ENCODE data around the gene KNDC1.

DNA sequence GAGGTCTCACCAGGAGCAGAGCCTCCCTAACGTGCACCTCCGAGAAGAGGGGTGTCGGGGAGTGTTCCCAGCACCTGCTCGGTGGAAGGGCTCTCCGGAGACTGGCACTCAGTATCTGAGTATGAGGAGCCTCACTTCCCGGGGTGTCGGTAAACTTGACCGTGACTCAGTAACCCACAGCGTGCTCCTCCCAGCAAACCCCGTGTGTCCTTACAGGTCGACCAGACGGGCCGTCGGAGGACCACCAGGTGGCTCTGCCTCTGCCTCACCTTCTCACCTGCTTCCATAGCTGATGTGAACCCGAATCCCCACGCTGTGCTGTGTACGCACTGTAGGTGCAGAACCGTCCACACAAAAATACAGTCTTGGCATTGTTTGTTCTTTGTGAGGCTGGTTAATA is 29.0 kb upstream of the KNDC1 start:
- no peak for TF ChIP-seq EZH2 (IDR thresholded peaks at IDR 0.05; ENCODE audit: borderline replicate concordance, low read length)
- TF ChIP-seq CTCF (IDR thresholded peaks at IDR 0.05; ENCODE audit: low read length), result no peak
